NB4 (cell line): ENCODE results near the gene MXRA7.

Source experiments
- CTCF ChIP-seq: IDR thresholded peaks from one replicate; pipeline ENCODE4 v1.5.1; 2012; ENCODE audit warnings: low read depth, low read length
- MYC ChIP-seq: IDR thresholded peaks from 2 replicates; pipeline ENCODE4 v1.6.1; 2011; ENCODE audit warnings: low read depth, low read length
- POLR2A ChIP-seq: IDR thresholded peaks from 2 replicates; pipeline ENCODE4 v1.6.1; 2011; ENCODE audit warnings: mild to moderate bottlenecking; ENCODE audit not compliant: insufficient read length; ENCODE audit errors: extremely low read depth

- TF ChIP-seq MYC (0 out of 2 replicates have a peak, but pooled peaks have one; percentile 34), CTCF (no peak), POLR2A (peak; percentile 24)
Measured at GRCh38 chr17:76734080-76734840, 23.5 kb upstream of the MXRA7 start.
